Activated T-cell treated with anti-CD3 and anti-CD28 coated beads, Interleukin-2, amount 50 U/mL, for 4 hours (primary cell): ENCODE results near the gene DROSHA. TPM values are rescaled to one million over a fixed set of nuclear protein-coding genes. Genes with fewer than 3 reads are reported as not detected.

Experiments
- ATAC-seq, 2 donors: fragments of 200-7000 bp; cut with Tn5 transposase; one replicate each; pipeline ENCODE4 v1.10.0; 2021
- DNase-seq: peaks from one replicate; pipeline ENCODE4 v3.0.0-alpha.2; 2020
- H3K27me3 Mint-ChIP-seq: one replicate; pipeline ENCODE4 v1.8.0; 2021; ENCODE audit warnings: low read depth, mixed read lengths
- H3K36me3 Mint-ChIP-seq: one replicate; pipeline ENCODE4 v1.8.0; 2022; ENCODE audit warnings: mixed read lengths; ENCODE audit not compliant: insufficient read depth
- H3K4me1 Mint-ChIP-seq: one replicate; pipeline ENCODE4 v1.8.0; 2021; ENCODE audit warnings: low read depth, mixed read lengths
- H3K4me3 Mint-ChIP-seq: one replicate; pipeline ENCODE4 v1.8.0; 2021; ENCODE audit warnings: mild to moderate bottlenecking, moderate library complexity, mixed read lengths
- H3K9me3 Mint-ChIP-seq: one replicate; pipeline ENCODE4 v1.8.0; 2021; ENCODE audit warnings: mixed read lengths
- total RNA-seq, 3 donors: library from RNA; stranded (reverse); gene quantifications; one replicate each; pipeline ENCODE4 v1.2.1, GENCODE V29; 2021

DROSHA gene
- total RNA-seq, 3 donors from 2014 or later = 47.7 to 60.8 (median 55.8) TPM

DNA sequence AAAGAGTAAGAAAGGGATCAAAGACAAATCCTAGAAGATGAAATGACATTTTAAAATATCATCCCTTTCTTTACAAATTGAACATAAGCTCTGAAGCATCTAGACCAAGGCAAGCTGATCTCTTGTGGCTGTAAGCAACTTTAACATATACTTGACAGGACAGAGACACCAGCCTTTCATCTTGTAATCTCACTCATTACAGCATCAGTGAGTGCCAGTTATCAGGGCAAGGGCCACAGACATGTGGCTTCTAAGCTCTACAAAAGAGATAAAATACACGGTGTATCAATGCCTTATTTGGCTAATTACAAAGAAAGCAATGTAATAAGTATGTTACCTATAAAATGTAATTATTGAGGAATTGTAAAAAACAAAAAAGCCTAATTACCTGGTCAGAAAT lies 95.0 kb downstream of the DROSHA start:
- Mint-ChIP-seq H3K4me3 (no peak overlapping the region), H3K9me3 (no peaks in the 10 kb centered on the region), H3K4me1 (no peaks in the 10 kb centered on the region), H3K27me3 (no peaks in the 10 kb centered on the region), H3K36me3 (peaks cover 59% of the 10 kb centered on the region)
- DNase-seq (no peak), ATAC-seq (no peak)

DNA sequence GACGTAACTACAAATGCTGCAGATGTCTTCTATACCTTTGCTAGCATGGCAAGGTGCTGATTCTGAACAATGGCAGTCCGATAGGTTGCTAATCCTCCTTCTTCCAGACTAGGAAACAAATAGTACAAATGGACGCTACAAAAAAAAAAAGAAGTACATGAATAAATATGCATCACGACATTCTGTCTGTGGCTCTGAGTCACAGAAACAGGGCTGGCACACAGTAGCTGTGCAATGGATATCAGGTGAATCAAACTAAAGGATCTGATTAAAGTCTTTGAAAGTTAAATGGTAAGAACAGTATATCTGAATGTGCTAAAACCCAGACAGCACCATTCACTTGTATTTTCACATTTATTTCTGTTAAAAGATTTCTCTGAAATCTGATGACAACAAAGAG lies 96.2 kb downstream of the DROSHA start:
- DNase-seq = no peak
- Mint-ChIP-seq H3K27me3 (no peaks in the 10 kb centered on the region), H3K36me3 (peaks cover 60% of the 10 kb centered on the region)

DNA sequence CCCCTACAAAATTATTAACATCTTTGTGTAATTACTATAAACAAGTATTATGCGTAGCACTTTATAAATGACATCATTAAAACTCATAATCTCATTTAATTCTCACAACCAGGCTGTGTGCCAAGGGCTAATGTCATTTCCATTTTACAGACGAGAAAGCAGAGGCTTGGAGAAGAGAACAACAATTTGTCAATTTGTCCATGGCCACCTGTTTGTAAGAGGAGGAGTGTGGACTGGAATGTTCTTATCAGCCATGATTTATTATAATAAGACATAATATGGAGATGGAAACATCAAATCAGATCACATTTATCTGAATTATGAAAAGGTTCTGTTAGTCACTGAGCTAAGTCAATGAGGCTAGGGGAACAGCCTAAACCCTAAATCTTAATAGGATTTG lies 97.0 kb downstream of the DROSHA start:
- Mint-ChIP-seq H3K36me3 (peaks cover 65% of the 10 kb centered on the region), H3K4me1 (peaks cover 2% of the 10 kb centered on the region)

More for the DNA sequence above, 96.2 kb downstream of the DROSHA start:
- Mint-ChIP-seq H3K4me1 (no peaks in the 10 kb centered on the region), H3K4me3 (no peak overlapping the region), H3K9me3 (no peaks in the 10 kb centered on the region)
- ATAC-seq = no peak

DNA sequence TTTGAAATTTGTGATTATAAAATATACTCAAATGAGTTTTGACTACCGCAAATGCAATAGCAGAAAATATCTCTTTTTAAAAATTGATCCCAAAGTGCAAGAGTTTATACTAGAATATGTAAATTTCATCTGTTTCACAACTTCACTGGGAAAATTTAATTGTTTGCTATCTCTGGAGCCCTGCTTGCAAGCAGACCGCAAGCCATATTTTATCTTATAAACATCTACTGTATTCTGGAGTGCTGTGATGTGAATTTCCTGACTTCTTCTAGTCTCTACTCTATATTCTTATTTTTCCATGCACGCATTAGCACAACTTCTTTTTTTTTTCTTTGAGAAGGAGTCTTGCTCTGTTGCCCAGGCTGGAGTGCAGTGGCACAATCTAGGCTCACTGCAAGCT lies 98.7 kb downstream of the DROSHA start:
- DNase-seq (no peak), ATAC-seq (no peak)
- Mint-ChIP-seq H3K4me1 (peaks cover 2% of the 10 kb centered on the region), H3K9me3 (no peaks in the 10 kb centered on the region), H3K36me3 (peaks cover 52% of the 10 kb centered on the region), H3K27me3 (no peaks in the 10 kb centered on the region), H3K4me3 (no peak overlapping the region)

More for the DNA sequence above, 97.0 kb downstream of the DROSHA start:
- Mint-ChIP-seq H3K9me3 (no peaks in the 10 kb centered on the region), H3K4me3 (no peak overlapping the region), H3K27me3 (no peaks in the 10 kb centered on the region)
- DNase-seq (no peak), ATAC-seq (no peak)

DNA sequence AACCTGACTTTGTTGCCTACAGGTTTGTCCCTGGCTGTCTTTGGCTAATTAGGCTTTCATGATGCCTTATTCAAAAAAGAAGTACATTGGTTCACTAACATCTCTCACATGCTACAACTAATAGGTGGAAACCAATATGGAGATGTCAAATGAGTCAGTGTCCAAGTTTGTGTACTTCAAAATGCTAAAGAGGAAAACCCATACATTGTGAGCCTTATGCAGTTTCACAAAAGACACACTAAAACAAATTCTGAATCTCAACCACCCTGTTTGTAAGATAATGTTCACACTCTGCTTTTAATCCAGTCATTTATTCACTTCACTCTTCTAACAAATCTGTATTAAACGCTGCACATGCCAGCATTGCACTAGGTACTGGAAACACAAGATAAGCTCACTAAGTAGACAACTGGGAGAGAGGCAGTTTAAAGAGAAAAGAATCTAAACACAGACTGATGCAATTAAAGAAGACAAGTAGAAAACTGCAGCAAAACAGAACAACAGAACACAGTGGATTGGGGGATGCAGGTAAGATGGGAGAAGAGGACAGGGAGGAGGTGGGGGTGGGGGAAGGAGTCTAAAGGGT lies 104.1 kb downstream of the DROSHA start:
- no peak for ATAC-seq
- no peak for DNase-seq
- H3K9me3 Mint-ChIP-seq = no peaks in the 10 kb centered on the region
- H3K36me3 Mint-ChIP-seq = peaks cover 45% of the 10 kb centered on the region
- H3K27me3 Mint-ChIP-seq = no peaks in the 10 kb centered on the region
- H3K4me3 Mint-ChIP-seq = no peak overlapping the region
- H3K4me1 Mint-ChIP-seq = peaks cover 2% of the 10 kb centered on the region

DNA sequence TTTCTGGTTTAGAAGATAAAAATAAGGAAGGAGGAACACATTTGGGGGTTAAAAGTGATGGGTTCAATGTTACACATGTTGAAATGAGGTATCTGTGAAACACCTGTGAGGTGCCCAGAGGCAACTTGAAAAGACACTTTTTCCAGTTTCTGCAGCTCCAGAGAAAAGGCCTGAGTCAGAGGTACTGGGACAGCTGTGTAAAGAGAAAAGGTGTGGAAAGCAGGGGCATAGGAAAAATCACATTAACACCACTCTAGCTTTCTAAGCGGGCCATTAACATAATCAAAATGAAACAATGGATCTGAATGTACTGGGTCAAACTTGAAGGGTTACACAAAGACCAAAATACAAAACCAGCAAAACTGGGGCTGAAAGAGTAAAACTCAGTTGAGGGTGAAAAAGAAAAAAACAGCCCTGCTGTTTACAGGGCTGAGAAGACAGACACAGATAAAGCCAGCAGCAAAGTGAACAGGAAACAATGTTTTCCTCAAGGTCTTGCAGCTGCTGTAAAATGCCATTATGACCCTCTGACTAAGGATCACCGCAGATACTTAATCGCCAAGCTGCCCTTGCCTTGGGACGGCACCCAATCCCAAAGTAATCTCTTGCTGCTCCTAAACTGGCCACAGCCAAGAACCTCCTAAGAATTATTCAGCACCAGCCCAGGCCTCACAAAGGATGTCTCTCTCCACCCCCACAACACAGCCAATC lies 104.7 kb downstream of the DROSHA start:
- Mint-ChIP-seq H3K4me1 (peaks cover 2% of the 10 kb centered on the region), H3K4me3 (no peak overlapping the region), H3K36me3 (peaks cover 44% of the 10 kb centered on the region), H3K27me3 (no peaks in the 10 kb centered on the region), H3K9me3 (no peaks in the 10 kb centered on the region)
- ATAC-seq = no peak
- DNase-seq = no peak

DNA sequence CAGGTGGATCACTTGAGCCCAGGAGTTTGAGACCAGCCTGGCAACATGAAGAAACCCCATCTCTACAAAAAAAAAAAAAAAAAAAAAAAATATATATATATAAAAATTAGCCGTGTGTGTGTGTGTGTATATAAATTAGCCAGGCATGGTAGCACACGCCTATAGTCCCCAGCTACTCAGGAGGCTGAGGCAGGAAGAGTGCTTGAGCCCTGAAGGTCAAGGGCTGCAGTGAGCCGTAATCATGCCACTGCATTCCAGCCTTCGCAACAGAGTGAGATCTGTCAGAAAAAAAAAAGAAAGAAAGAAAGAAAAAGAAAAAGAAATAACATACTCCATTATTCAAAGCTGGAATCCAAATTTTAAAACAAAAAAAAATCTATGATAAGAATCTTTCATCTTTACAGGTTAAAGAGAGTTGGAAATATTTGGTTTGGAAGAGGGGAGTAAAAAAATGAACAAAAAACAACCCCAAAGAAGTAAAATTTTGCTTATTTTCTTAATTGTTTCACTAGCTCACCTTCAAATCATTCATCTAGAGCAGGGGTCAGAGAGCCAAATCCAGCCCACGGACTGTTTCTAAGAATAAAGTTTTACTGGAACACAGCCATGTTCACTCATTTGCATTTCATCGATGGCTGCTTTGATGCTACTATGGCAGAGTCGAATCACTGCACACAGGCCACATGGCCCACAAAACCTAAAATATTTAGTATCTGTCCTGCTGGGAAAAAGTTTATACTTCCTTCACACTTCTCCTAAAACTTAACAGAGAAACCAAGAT lies 109.9 kb downstream of the DROSHA start:
- ATAC-seq (no peak), DNase-seq (no peak)
- no peaks in the 10 kb centered on the region for H3K27me3 Mint-ChIP-seq
- no peak overlapping the region for H3K4me3 Mint-ChIP-seq
- H3K4me1 Mint-ChIP-seq = no peaks in the 10 kb centered on the region
- no peaks in the 10 kb centered on the region for H3K9me3 Mint-ChIP-seq
- H3K36me3 Mint-ChIP-seq = peaks cover 42% of the 10 kb centered on the region

DNA sequence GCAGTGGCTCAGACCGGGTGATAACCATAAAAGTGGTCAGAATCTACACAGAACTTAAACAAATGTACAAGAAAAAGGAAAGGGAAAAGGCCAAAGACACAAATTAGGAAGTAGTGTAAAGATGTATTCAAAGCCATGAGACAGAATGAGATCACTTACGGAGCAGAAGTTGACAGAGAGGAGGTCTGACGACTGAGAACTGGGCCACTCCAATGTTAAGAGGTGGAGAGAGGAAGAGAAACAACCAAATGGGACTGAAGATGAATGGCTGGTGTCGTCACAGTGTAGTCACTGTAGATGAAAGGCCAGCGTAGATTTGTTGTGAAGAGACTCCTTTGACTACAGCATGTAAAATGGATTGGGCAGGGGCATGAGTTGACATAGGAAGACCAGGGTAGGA lies 114.4 kb downstream of the DROSHA start:
- DNase-seq = no peak
- H3K4me3 Mint-ChIP-seq = no peak overlapping the region
- no peaks in the 10 kb centered on the region for H3K27me3 Mint-ChIP-seq
- no peaks in the 10 kb centered on the region for H3K9me3 Mint-ChIP-seq
- no peak for ATAC-seq
- no peaks in the 10 kb centered on the region for H3K4me1 Mint-ChIP-seq
- H3K36me3 Mint-ChIP-seq = peaks cover 37% of the 10 kb centered on the region

DNA sequence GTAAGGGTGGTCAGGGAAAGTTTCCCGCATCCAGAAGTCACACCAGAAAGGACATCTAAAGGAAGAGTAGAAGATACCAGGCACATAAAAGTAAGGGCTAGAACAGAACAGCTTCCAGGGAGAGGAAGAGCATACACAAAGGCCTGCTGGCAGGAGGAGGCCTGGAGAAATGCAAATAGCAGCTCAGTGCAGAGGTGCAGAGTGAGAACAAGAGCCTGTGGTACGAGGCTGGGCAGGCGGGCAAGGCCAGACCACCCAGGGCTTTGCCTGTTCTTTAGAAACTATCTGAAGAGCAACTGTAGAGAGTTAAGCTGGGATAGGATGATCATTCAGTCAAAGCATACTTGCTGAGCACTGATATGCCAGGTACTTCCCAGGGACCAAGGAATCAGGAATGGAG lies 115.3 kb downstream of the DROSHA start:
- no peaks in the 10 kb centered on the region for H3K9me3 Mint-ChIP-seq
- no peak for ATAC-seq
- no peaks in the 10 kb centered on the region for H3K4me1 Mint-ChIP-seq
- no peak for DNase-seq
- peaks cover 32% of the 10 kb centered on the region for H3K36me3 Mint-ChIP-seq
- no peaks in the 10 kb centered on the region for H3K27me3 Mint-ChIP-seq
- no peak overlapping the region for H3K4me3 Mint-ChIP-seq

DNA sequence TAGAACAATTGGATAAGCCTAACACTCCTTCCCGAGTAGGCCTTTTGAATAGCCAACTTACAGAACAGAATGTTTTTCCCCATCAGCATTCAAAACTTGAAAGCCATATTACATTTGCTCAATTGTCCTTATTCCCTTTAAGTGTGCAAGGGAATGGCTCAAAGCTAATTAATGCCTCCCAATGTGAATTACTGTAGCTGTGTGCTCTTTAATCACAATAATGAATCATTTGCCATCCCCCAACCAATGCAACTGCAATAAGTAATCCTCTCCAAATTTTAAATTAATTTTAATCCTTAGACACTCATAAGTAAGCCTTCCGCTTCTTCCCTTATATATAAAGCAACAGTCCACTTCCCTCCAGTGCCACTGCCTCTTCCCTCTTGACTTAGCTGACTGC lies 115.9 kb downstream of the DROSHA start:
- no peak for ATAC-seq
- no peaks in the 10 kb centered on the region for H3K4me1 Mint-ChIP-seq
- peaks cover 26% of the 10 kb centered on the region for H3K36me3 Mint-ChIP-seq
- no peak overlapping the region for H3K4me3 Mint-ChIP-seq
- DNase-seq = no peak
- no peaks in the 10 kb centered on the region for H3K9me3 Mint-ChIP-seq
- no peaks in the 10 kb centered on the region for H3K27me3 Mint-ChIP-seq

DNA sequence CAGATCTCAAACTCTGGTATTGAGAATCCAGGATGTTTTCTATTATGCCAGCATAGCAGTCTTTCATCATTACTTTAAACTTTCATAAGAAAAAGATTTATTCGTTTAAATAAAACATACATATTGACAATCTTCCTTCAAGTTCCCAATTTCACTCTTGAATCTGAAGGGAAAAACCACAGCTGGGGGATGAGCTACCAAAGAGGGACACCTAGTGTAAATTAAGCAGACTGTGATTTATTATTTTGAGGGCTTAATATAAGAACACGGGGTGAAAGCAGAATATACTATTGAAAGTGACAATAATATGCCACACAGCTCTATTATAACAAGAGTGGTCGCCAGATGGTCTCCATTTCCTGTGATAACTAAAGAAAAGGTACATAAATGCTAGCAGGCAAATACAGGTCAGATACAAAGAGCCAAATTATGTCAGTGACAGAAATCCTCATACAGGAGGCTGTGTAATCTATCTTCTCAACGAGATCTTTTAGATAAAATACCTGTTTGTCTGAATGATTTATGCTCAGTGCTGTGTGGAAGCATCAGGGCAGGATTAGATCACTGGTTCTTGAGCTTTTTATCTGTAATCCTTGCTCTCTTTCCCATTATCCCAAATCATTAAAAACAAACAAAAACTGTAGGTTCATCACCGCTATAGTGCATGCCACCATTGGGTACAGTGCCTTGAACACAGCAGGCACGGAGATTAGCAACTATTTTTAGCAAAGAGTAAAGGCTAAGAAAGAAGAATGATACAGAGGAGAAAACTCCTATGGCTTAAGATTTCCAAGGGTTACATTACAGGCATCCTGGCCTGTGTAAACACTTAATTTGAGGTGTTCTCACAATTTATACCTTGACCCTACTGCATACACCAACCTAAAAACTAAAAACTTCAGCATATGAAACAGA lies 116.6 kb downstream of the DROSHA start:
- Mint-ChIP-seq H3K27me3 (no peaks in the 10 kb centered on the region), H3K4me3 (no peak overlapping the region), H3K4me1 (no peaks in the 10 kb centered on the region), H3K36me3 (peaks cover 21% of the 10 kb centered on the region), H3K9me3 (no peaks in the 10 kb centered on the region)
- ATAC-seq = no peak
- no peak for DNase-seq

DNA sequence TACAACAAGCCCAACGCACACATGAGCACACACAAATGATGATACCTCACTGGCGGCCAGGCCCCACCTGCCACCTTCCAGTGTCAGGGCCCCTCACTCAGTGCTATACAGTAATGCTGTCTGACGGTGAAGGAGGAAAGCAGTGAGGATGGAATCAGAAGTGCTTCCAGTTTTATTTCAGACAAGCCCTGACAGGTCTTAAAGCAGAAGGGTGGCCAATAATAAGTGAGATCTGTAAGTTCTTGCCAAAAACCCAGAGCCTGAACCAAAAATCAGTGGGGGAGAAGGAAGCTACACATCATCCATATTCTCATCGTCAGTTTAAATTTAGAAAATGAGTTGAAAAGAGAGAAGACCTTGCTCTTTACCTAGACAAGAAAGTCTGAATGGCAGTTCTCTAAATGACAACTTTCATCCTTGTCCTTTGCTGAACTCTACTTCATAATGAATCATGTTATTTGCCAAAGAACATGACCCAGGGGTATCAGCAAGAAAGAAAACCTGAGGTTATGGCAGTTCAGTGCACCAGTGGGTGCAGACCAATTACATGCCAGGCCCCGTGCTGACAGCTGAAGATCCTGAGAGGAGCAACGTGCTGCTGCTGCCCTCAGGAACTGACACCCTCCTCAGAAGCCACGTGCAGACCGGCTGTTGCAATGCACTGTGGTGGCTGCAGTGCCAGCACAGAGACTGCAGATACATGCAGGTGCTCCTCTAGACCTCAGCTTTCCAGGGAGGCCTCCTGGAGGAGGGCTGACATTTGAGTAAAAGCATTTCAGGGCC lies 118.7 kb downstream of the DROSHA start:
- DNase-seq = no peak
- Mint-ChIP-seq H3K4me1 (no peaks in the 10 kb centered on the region), H3K27me3 (no peaks in the 10 kb centered on the region), H3K36me3 (peaks cover 35% of the 10 kb centered on the region), H3K4me3 (no peak overlapping the region), H3K9me3 (no peaks in the 10 kb centered on the region)
- no peak for ATAC-seq

DNA sequence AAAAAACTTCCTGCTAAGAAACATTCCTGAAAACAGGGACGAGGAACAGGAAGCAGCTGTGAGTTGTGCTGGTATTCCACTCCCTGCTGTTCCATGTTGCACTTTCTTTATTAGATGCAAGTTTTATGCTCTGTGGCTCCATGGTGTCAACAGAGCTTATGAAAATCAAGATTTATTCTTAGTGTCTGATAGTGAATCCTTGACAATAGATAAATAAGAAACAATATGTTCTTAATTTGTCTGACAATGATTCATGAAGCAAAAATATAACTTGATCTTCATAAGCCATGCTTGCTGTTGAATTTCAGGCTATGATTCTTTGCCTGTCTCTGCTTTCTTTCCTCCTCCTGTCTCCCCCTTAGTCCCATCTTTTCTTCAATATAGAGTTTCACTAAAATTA lies 119.6 kb downstream of the DROSHA start:
- Mint-ChIP-seq H3K4me1 (no peaks in the 10 kb centered on the region), H3K9me3 (no peaks in the 10 kb centered on the region), H3K27me3 (no peaks in the 10 kb centered on the region), H3K4me3 (no peak overlapping the region), H3K36me3 (peaks cover 40% of the 10 kb centered on the region)
- ATAC-seq = no peak
- DNase-seq = no peak
